Measurements from ENCODE around the gene CEP112. TPM values are rescaled to one million over a fixed set of nuclear protein-coding genes. Genes with fewer than 3 reads are reported as not detected.
"Not testable (repeated sequence)": the region's sequence is repeated elsewhere in the genome, so short reads cannot be mapped to it uniquely, and the experiment has no call there.

Gene CEP112
- polyA plus RNA-seq, 1 experiment, result 5.7 TPM

GRCh38 chr17:65739034-65739433 lies 452.9 kb downstream of the CEP112 start:
- Histone ChIP-seq H3K27me3 (ENCODE audit: control insufficient read depth, insufficient read depth, low read length) (no peaks in the 10 kb centered on the region), H3K27ac (ENCODE audit: low read depth, low read length) (no peak overlapping the region), H3K4me3 (ENCODE audit: low read depth, low read length) (no peak overlapping the region), H3K9me3 (ENCODE audit: control insufficient read depth, insufficient read depth, low read length) (peaks cover 2% of the 10 kb centered on the region; the same call in 1 of the 2 replicates)
- no peak for TF ChIP-seq CTCF (IDR thresholded peaks at IDR 0.05; ENCODE audit: low read depth, low read length)
- DNase-seq (ENCODE audit: low read depth, low spot score), result no peak
- POLR2A ChIA-PET, result no interaction called here
- CTCF ChIA-PET, result no interaction called here

GRCh38 chr17:65737451-65737850 lies 454.5 kb downstream of the CEP112 start:
- CTCF ChIA-PET, result no interaction called here
- H3K4me3 ChIP-seq (ENCODE audit: low read depth, low read length), result no peak overlapping the region
- DNase-seq (ENCODE audit: low read depth, low spot score), result no peak
- POLR2A ChIA-PET, result no interaction called here
- no peak overlapping the region for H3K27ac ChIP-seq (ENCODE audit: low read depth, low read length)
- TF ChIP-seq CTCF (IDR thresholded peaks at IDR 0.05; ENCODE audit: low read depth, low read length), result no peak
- H3K27me3 ChIP-seq (ENCODE audit: control insufficient read depth, insufficient read depth, low read length), result no peaks in the 10 kb centered on the region
- peaks cover 2% of the 10 kb centered on the region; the same call in 1 of the 2 replicates for H3K9me3 ChIP-seq (ENCODE audit: control insufficient read depth, insufficient read depth, low read length)

- TF ChIP-seq CTCF (IDR thresholded peaks at IDR 0.05; ENCODE audit: low read depth, low read length), result no peak
- ChIA-PET POLR2A (no interaction called here), CTCF (no interaction called here)
- Histone ChIP-seq H3K9me3 (ENCODE audit: control insufficient read depth, insufficient read depth, low read length) (no peaks in the 10 kb centered on the region), H3K27ac (ENCODE audit: low read depth, low read length) (no peak overlapping the region), H3K27me3 (ENCODE audit: control insufficient read depth, insufficient read depth, low read length) (no peaks in the 10 kb centered on the region), H3K4me3 (ENCODE audit: low read depth, low read length) (no peak overlapping the region)
- no peak for DNase-seq (ENCODE audit: low read depth, low spot score)
These were observed 458.6 kb downstream of the CEP112 start for GRCh38 chr17:65733314-65733713.

- DNase-seq (ENCODE audit: low read depth, low spot score); CTCF ChIA-PET; H3K27ac ChIP-seq (ENCODE audit: low read depth, low read length); POLR2A ChIA-PET; H3K9me3 ChIP-seq (ENCODE audit: control insufficient read depth, insufficient read depth, low read length); H3K27me3 ChIP-seq (ENCODE audit: control insufficient read depth, insufficient read depth, low read length); H3K4me3 ChIP-seq (ENCODE audit: low read depth, low read length): not testable (repeated sequence)
These were observed 459.3 kb downstream of the CEP112 start for GRCh38 chr17:65732667-65733066.

GRCh38 chr17:65730711-65731169 lies 461.2 kb downstream of the CEP112 start:
- ChIA-PET CTCF (no interaction called here), POLR2A (no interaction called here)
- Histone ChIP-seq H3K27me3 (ENCODE audit: control insufficient read depth, insufficient read depth, low read length) (no peaks in the 10 kb centered on the region), H3K9me3 (ENCODE audit: control insufficient read depth, insufficient read depth, low read length) (no peaks in the 10 kb centered on the region), H3K4me3 (ENCODE audit: low read depth, low read length) (no peak overlapping the region), H3K27ac (ENCODE audit: low read depth, low read length) (no peak overlapping the region)
- DNase-seq (ENCODE audit: low read depth, low spot score), result no peak
- no peak for TF ChIP-seq CTCF (IDR thresholded peaks at IDR 0.05; ENCODE audit: low read depth, low read length)

- TF ChIP-seq CTCF (IDR thresholded peaks at IDR 0.05; ENCODE audit: low read depth, low read length), result no peak
- Histone ChIP-seq H3K9me3 (ENCODE audit: control insufficient read depth, insufficient read depth, low read length) (no peaks in the 10 kb centered on the region), H3K27ac (ENCODE audit: low read depth, low read length) (no peak overlapping the region), H3K27me3 (ENCODE audit: control insufficient read depth, insufficient read depth, low read length) (no peaks in the 10 kb centered on the region), H3K4me3 (ENCODE audit: low read depth, low read length) (no peak overlapping the region)
- POLR2A ChIA-PET, result no interaction called here
- DNase-seq (ENCODE audit: low read depth, low spot score), result no peak
- CTCF ChIA-PET, result no interaction called here
These were observed 462.7 kb downstream of the CEP112 start for GRCh38 chr17:65729207-65729606.

Measured in AG04450 (cell line).